HepG2 (cell line): ENCODE measurements around the gene KANSL1. TPM values are rescaled to one million over a fixed set of nuclear protein-coding genes. Genes with fewer than 3 reads are reported as not detected.

Source experiments
- BRF2 ChIP-seq: sonication (generic); formaldehyde crosslinking; IDR thresholded peaks from 2 replicates; pipeline ENCODE4 v1.8.1; 2022; ENCODE audit warnings: mild to moderate bottlenecking, missing genetic modification reagents
- GATAD2A ChIP-seq: IDR thresholded peaks from 2 replicates; pipeline ENCODE4 v1.6.1; 2016
- HOMEZ ChIP-seq: IDR thresholded peaks from 2 replicates; pipeline ENCODE4 v1.6.1; 2016; ENCODE audit warnings: low read depth
- KDM2A ChIP-seq: sonication (generic); formaldehyde crosslinking; IDR thresholded peaks from 2 replicates; pipeline ENCODE4 v1.4.0; 2020; ENCODE audit warnings: low read depth, missing genetic modification reagents, borderline replicate concordance
- MEIS2 ChIP-seq: sonication (generic); formaldehyde crosslinking; IDR thresholded peaks from 2 replicates; pipeline ENCODE4 v1.9.0; 2021; ENCODE audit warnings: mild to moderate bottlenecking, missing genetic modification reagents
- NCOA2 ChIP-seq: sonication (generic); formaldehyde crosslinking; IDR thresholded peaks from 2 replicates; pipeline ENCODE4 v1.8.0; 2022; ENCODE audit warnings: inconsistent platforms
- NKX3-1 ChIP-seq: sonication (generic); formaldehyde crosslinking; IDR thresholded peaks from 2 replicates; pipeline ENCODE4 v1.5.0; 2020; ENCODE audit warnings: missing genetic modification reagents
- PHF20 ChIP-seq: sonication (generic); formaldehyde crosslinking; IDR thresholded peaks from 2 replicates; pipeline ENCODE4 v1.5.0; 2020; ENCODE audit warnings: mild to moderate bottlenecking, missing genetic modification reagents
- STAT6 ChIP-seq: sonication (generic); formaldehyde crosslinking; IDR thresholded peaks from 2 replicates; pipeline ENCODE4 v1.4.0; 2020; ENCODE audit warnings: missing genetic modification reagents, mild to moderate bottlenecking, borderline replicate concordance
- TFDP2 ChIP-seq: sonication (generic); formaldehyde crosslinking; IDR thresholded peaks from 2 replicates; pipeline ENCODE4 v1.4.0; 2020; ENCODE audit warnings: missing genetic modification reagents
- ZBTB7A ChIP-seq: sonication (generic); formaldehyde crosslinking; IDR thresholded peaks from 2 replicates; pipeline ENCODE4 v1.8.0; 2022; ENCODE audit warnings: mild to moderate bottlenecking, missing genetic modification reagents
- ZHX1 ChIP-seq: sonication (generic); formaldehyde crosslinking; IDR thresholded peaks from 2 replicates; pipeline ENCODE4 v1.8.1; 2022; ENCODE audit warnings: low read depth, mild to moderate bottlenecking, missing genetic modification reagents
- ZMAT3 ChIP-seq: sonication (generic); formaldehyde crosslinking; conservative IDR thresholded peaks from 2 replicates; pipeline ENCODE4 v1.7.0; 2021; ENCODE audit warnings: missing genetic modification reagents
- ZNF17 ChIP-seq: sonication (generic); formaldehyde crosslinking; IDR thresholded peaks from 2 replicates; pipeline ENCODE4 v1.5.0; 2020; ENCODE audit warnings: mild to moderate bottlenecking, missing genetic modification reagents
- ZNF18 ChIP-seq: sonication (generic); formaldehyde crosslinking; IDR thresholded peaks from 2 replicates; pipeline ENCODE4 v1.8.0; 2022; ENCODE audit warnings: mild to moderate bottlenecking, missing genetic modification reagents; ENCODE audit not compliant: insufficient replicate concordance
- ZNF335 ChIP-seq: sonication (generic); formaldehyde crosslinking; IDR thresholded peaks from 2 replicates; pipeline ENCODE4 v1.4.0; 2020; ENCODE audit warnings: missing genetic modification reagents
- ZNF564 ChIP-seq: sonication (generic); formaldehyde crosslinking; IDR thresholded peaks from 2 replicates; pipeline ENCODE4 v1.8.1; 2023; ENCODE audit warnings: mild to moderate bottlenecking, missing genetic modification reagents
- ZSCAN12 ChIP-seq: sonication (generic); formaldehyde crosslinking; IDR thresholded peaks from 2 replicates; pipeline ENCODE4 v1.9.0; 2021; ENCODE audit warnings: mild to moderate bottlenecking, missing genetic modification reagents
- polyA plus RNA-seq, 8 experiments: library from polyadenylated mRNA; depleted of rRNA in 3 of 8; stranded (reverse) in 7 of 8; unstranded in 1 of 8; fragments of >200 nt; fragmentation: Illumina TruSeq in 4 of 8; extraction: Trizol in 4 of 8; gene quantifications; 2 replicates each; pipeline versions ENCODE4 v1.2.1 to v1.2.3, GENCODE V29; 2011 to 2016; ENCODE audit warnings: low read depth in 4 of 8, missing spikeins in 1 of 8, mixed read lengths in 1 of 8; ENCODE audit not compliant: insufficient read depth in 1 of 8
- total RNA-seq, 5 experiments: library from RNA; depleted of rRNA; stranded (reverse); fragments of >200 nt; fragmentation: Illumina TruSeq; extraction: Trizol; gene quantifications; 2 replicates each; pipeline ENCODE4 v1.2.3, GENCODE V29; 2016; ENCODE audit warnings: low read depth in 1 of 5

The KANSL1 gene
- total and polyA plus RNA-seq, 2 of the 13 experiments (the other 11 are each of a cell fraction or from before 2014, with no cell fraction given) = 24.0 to 59.6 TPM

GRCh38 chr17:46013502-46014165, 179.6 kb downstream of the KANSL1 start (continued):
- TF ChIP-seq ZNF18 (no peak), PHF20 (CRISPR knock-in tag) (0 out of 2 replicates have a peak, but pooled peaks have one; percentile 18), NKX3-1 (peak; percentile 62; the same call in 1 of the 2 replicates), GATAD2A (CRISPR knock-in tag) (peak; percentile 69), ZBTB7A (CRISPR knock-in tag) (peak; percentile 7; the same call in 1 of the 2 replicates), NCOA2 (peak; percentile 52; the same call in 1 of the 2 replicates), ZNF17 (CRISPR knock-in tag) (no peak), STAT6 (CRISPR knock-in tag) (no peak), ZNF335 (0 out of 2 replicates have a peak, but pooled peaks have one; percentile 20), ZHX1 (CRISPR knock-in tag) (0 out of 2 replicates have a peak, but pooled peaks have one; percentile 14), HOMEZ (CRISPR knock-in tag) (no peak), BRF2 (CRISPR knock-in tag) (no peak), MEIS2 (peak; percentile 69; the same call in 1 of the 2 replicates), ZSCAN12 (CRISPR knock-in tag) (no peak), KDM2A (CRISPR knock-in tag) (no peak), TFDP2 (CRISPR knock-in tag) (no peak), ZNF564 (CRISPR knock-in tag) (0 out of 2 replicates have a peak, but pooled peaks have one; percentile 28), ZMAT3 (CRISPR knock-in tag) (no peak)
